ENCODE measurements around the gene ATP5PB. TPM values are rescaled to one million over a fixed set of nuclear protein-coding genes. Genes with fewer than 3 reads are reported as not detected.

ATP5PB gene
- total RNA-seq (2013), result 497 TPM
- polyA plus RNA-seq (100 to 1,000 TPM; 112 to 597 (median 557) TPM), polyA minus RNA-seq (103 and 160 TPM in 2 replicates), total RNA-seq (36.6 to 155 (median 113) reads per million in 11 experiments)

DNA sequence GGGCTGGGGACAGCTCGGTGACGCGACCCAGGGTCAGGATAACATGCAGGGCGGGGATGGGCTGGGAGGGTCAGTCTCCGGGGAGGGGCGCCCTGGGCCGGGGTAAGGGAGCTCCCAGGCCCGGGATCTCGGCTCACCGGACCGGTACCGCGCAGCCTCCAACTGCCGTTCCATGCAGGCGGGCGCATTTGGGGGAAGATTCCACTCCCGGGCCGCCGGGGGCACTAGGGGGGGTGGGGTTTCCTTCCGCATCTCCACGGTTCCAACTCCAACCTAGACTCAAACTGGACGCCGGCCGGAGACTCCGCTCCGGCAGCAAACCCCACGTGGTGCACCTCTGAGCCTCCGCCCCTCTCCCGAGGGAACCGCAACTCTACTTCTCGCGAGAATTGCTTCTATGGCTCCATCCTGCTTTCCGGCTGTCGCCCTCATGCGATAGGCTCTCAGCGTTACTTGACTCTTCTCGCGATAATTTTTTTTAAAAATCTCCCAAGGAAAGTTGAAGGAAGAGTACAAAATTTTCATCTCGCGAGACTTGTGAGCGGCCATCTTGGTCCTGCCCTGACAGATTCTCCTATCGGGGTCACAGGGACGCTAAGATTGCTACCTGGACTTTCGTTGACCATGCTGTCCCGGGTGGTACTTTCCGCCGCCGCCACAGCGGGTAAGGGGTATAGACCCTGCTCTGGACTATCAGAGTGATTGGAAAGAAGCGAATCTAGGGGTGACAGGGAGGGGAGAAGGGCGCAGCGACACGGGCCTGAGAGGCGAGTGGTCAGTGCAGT, at the start of gene ATP5PB, which contains the start of gene WDR77:
Gene ATP5PB (plus strand): TSS at position 547 of the 785 bp plus-strand sequence. CDS start 78 bp downstream, at position 625.
Gene WDR77 (minus strand): TSS at position 339 of the 785 bp plus-strand sequence. CDS start 87 bp downstream, at position 252.
- Histone ChIP-seq H3K9me3 (replicated peaks in 1 of 2; ENCODE audit: control insufficient read depth in 1 of 2, insufficient read depth in 1 of 2, low read length in 2 of 2) (no peaks in the 10 kb centered on the region), H3K4me3 (replicated peaks in 1 of 3; ENCODE audit: low read depth in 2 of 3, low read length in 3 of 3) (peak within 1 kb of the TSS; percentile 90 to 97 (median 94)), H3K4me2 (replicated peaks; ENCODE audit: extremely low read depth, low read length, poor library complexity, severe bottlenecking) (peak within 1 kb of the TSS; percentile 93), H3K4me1 (ENCODE audit: control insufficient read depth in 1 of 2, insufficient read depth in 2 of 2, low read length in 2 of 2) (peaks cover 25 to 41% of the 10 kb centered on the region in 2 donors), H3K79me2 (ENCODE audit: insufficient read depth, low read length) (peaks cover 68% of the 10 kb centered on the region), H3K27ac (ENCODE audit: low read depth in 1 of 2, low read length in 2 of 2) (peak within 1 kb of the TSS; percentile 87 to 95), H4K20me1 (ENCODE audit: insufficient read depth, low read length) (peaks cover 20% of the 10 kb centered on the region), H3K36me3 (replicated peaks in 1 of 2; ENCODE audit: control insufficient read depth in 1 of 2, insufficient read depth in 2 of 2, low read length in 2 of 2) (peaks cover 24 to 67% of the 10 kb centered on the region in 2 donors), H2AFZ (ENCODE audit: insufficient read depth, low read depth, low read length, poor library complexity, severe bottlenecking) (peak within 1 kb of the TSS; percentile 90), H3K27me3 (ENCODE audit: control insufficient read depth in 2 of 2, insufficient read depth in 2 of 2, low read length in 2 of 2) (no peaks in the 10 kb centered on the region), H3K9ac (ENCODE audit: insufficient read depth, low read length, poor library complexity, severe bottlenecking) (peak within 1 kb of the TSS; percentile 93)
- WGBS (ENCODE audit: insufficient coverage), result 0% methylated on average over 28 of the region's 54 CpGs
- TF ChIP-seq, protein P1, sequence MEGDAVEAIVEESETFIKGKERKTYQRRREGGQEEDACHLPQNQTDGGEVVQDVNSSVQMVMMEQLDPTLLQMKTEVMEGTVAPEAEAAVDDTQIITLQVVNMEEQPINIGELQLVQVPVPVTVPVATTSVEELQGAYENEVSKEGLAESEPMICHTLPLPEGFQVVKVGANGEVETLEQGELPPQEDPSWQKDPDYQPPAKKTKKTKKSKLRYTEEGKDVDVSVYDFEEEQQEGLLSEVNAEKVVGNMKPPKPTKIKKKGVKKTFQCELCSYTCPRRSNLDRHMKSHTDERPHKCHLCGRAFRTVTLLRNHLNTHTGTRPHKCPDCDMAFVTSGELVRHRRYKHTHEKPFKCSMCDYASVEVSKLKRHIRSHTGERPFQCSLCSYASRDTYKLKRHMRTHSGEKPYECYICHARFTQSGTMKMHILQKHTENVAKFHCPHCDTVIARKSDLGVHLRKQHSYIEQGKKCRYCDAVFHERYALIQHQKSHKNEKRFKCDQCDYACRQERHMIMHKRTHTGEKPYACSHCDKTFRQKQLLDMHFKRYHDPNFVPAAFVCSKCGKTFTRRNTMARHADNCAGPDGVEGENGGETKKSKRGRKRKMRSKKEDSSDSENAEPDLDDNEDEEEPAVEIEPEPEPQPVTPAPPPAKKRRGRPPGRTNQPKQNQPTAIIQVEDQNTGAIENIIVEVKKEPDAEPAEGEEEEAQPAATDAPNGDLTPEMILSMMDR (IDR thresholded peaks at IDR 0.05), result no peak
- Mint-ChIP-seq H3K4me1 (peaks cover 49% of the 10 kb centered on the region), H3K27ac (peak within 1 kb of the TSS; percentile 98 to 100 (median 99)), H3K27me3 (ENCODE audit: low read depth in 3 of 3) (peaks cover 0 to 2% (median 0%) of the 10 kb centered on the region in 3 donors), H3K9me3 (peaks cover 0 to 2% (median 0%) of the 10 kb centered on the region in 7 donors), H3K36me3 (peaks cover 51 to 58% of the 10 kb centered on the region in 2 donors), H3K4me3 (peak within 1 kb of the TSS; percentile 99 to 100)
- DNase-seq, result peak; percentile 98 to 100 (median 99)
- intact Hi-C loops (cut with micrococcal nuclease), result loop anchor here in 1 of 2 donors (5.0 to 10.0 kb wide), 3 partner anchors 308 to 487 kb away; partner anchors contain the start of genes DDX20 and LRIF1

DNA sequence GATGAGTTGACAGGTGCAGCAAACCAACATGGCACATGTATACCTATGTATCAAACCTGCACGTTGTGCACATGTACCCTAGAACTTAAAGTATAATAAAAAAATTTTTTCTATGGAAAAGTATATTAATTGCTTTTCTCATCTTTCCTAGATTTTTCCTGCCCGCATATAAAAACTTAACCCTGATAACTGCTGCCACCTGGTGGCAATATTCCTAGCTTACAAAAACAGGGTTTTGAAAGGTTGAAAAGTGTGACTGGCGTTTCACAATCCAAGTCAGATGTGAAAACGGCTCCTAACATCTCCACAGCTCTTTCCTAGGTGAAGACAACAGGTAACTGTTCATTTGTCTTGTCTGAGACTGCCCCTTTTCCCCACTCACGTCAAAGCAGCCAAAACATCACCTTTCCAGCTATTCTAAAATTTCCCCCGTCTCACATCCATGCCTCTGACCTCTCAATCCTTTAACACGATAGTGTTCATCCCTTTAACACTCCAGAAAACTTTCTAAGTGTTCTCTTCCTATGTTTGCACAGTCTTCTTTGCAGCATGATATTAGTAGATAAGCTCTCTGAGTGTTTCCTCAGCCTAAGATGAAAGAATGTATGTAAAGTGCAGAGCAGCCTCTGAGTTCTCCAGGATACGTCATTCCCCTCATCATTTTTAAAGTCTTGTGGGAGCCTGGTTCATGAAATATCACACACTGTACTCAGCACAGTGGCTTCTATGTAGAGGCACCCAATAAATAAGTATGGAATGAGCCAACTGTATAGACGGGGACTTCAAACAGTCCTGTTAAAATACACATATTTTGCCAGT, 49.3 kb upstream of the ATP5PB start:
- H3K4me2 ChIP-seq (replicated peaks; ENCODE audit: extremely low read depth, low read length, poor library complexity, severe bottlenecking), result no peak overlapping the region
- no peak overlapping the region for H3K27ac ChIP-seq (ENCODE audit: low read depth in 1 of 2, low read length in 2 of 2)
- intact Hi-C loops (cut with micrococcal nuclease), result loop anchor here in 1 of 2 donors (5.0 to 10.0 kb wide), 2 partner anchors 175 to 368 kb away; partner anchors contain the start of gene CHI3L2
- H3K9ac ChIP-seq (ENCODE audit: insufficient read depth, low read length, poor library complexity, severe bottlenecking), result no peak overlapping the region
- peak overlapping the region; percentile 5 for H2AFZ ChIP-seq (ENCODE audit: insufficient read depth, low read depth, low read length, poor library complexity, severe bottlenecking)
- WGBS (ENCODE audit: insufficient coverage), result 11% methylated on average over 3 of the region's 9 CpGs
- H3K27ac Mint-ChIP-seq, result no peak overlapping the region
- no peaks in the 10 kb centered on the region for H3K4me1 ChIP-seq (ENCODE audit: control insufficient read depth in 1 of 2, insufficient read depth in 2 of 2, low read length in 2 of 2)
- TF ChIP-seq, protein P1 (IDR thresholded peaks at IDR 0.05), result peak; percentile 79
- peaks cover 0 to 3% (median 0%) of the 10 kb centered on the region in 7 donors for H3K9me3 Mint-ChIP-seq
- DNase-seq, result peak; percentile 14 to 52 (median 35)
- H3K27me3 ChIP-seq (ENCODE audit: control insufficient read depth in 2 of 2, insufficient read depth in 2 of 2, low read length in 2 of 2), result peaks cover 0 to 5% of the 10 kb centered on the region in 2 donors
- no peaks in the 10 kb centered on the region for H3K36me3 Mint-ChIP-seq
- peaks cover 14 to 21% (median 18%) of the 10 kb centered on the region in 3 donors for H3K27me3 Mint-ChIP-seq (ENCODE audit: low read depth in 3 of 3)
- peaks cover 3% of the 10 kb centered on the region for H3K4me1 Mint-ChIP-seq
- no peaks in the 10 kb centered on the region for H3K9me3 ChIP-seq (replicated peaks in 1 of 2; ENCODE audit: control insufficient read depth in 1 of 2, insufficient read depth in 1 of 2, low read length in 2 of 2)
- H3K4me3 ChIP-seq (replicated peaks in 1 of 3; ENCODE audit: low read depth in 2 of 3, low read length in 3 of 3), result no peak overlapping the region
- H3K36me3 ChIP-seq (replicated peaks in 1 of 2; ENCODE audit: control insufficient read depth in 1 of 2, insufficient read depth in 2 of 2, low read length in 2 of 2), result no peaks in the 10 kb centered on the region
- H3K79me2 ChIP-seq (ENCODE audit: insufficient read depth, low read length), result no peaks in the 10 kb centered on the region
- H4K20me1 ChIP-seq (ENCODE audit: insufficient read depth, low read length), result no peaks in the 10 kb centered on the region
- no peak overlapping the region for H3K4me3 Mint-ChIP-seq

Data from CD14-positive monocyte (primary cell).